Testis (tissue), 2 donors: Measurements from ENCODE around the gene RASGRF1.

Experiments used
- POLR2A ChIP-seq: fragments of 450-650 bp; IDR thresholded peaks from one replicate; pipeline ENCODE4 v1.6.1; 2017; ENCODE audit warnings: antibody characterized with exemption, mild to moderate bottlenecking, moderate library complexity
- TF ChIP-seq, protein P1 (sequence below), 3 experiments: fragments of 450-650 bp in 2 of 3; fragments of 200-600 bp in 1 of 3; sonication (generic) in 1 of 3; IDR thresholded peaks; one replicate each; pipeline ENCODE4 v1.5.1; 2016 to 2019; ENCODE audit warnings: antibody characterized with exemption in 3 of 3, mild to moderate bottlenecking in 2 of 3, moderate library complexity in 1 of 3

DNA sequence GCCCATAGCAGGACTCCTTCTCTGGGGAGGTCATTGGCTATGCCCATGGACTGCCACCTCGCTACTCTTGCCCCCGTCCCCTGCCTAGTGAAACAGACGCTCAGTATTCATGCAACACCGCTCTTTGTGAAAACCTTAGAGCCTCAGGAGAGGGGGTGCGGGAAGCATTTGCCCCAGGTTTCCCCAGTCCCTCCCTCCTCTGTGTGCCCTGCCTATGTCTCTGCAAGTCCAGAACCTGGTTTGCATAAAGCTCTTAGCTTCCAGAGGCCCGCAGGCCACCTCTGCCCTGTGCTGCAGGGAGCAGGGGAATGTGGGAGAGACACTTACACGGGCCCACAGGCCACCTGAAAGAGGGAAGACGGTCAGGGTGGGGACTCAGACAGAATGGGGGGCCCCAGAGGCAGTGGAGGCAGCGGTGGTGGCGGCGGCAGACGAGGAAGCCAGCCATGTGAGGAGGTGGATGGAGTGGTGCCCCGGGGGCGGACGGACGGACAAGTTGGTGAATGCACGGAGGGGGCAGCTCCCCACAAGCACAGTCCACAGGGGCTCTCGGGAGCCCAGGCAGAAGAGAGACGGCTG lies 111.9 kb downstream of the RASGRF1 start:
- no peak for TF ChIP-seq POLR2A
- TF ChIP-seq, protein P1, sequence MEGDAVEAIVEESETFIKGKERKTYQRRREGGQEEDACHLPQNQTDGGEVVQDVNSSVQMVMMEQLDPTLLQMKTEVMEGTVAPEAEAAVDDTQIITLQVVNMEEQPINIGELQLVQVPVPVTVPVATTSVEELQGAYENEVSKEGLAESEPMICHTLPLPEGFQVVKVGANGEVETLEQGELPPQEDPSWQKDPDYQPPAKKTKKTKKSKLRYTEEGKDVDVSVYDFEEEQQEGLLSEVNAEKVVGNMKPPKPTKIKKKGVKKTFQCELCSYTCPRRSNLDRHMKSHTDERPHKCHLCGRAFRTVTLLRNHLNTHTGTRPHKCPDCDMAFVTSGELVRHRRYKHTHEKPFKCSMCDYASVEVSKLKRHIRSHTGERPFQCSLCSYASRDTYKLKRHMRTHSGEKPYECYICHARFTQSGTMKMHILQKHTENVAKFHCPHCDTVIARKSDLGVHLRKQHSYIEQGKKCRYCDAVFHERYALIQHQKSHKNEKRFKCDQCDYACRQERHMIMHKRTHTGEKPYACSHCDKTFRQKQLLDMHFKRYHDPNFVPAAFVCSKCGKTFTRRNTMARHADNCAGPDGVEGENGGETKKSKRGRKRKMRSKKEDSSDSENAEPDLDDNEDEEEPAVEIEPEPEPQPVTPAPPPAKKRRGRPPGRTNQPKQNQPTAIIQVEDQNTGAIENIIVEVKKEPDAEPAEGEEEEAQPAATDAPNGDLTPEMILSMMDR (IDR thresholded peaks at IDR 0.05) = no peak
